ENCODE data around the gene LBHD1. TPM values are rescaled to one million over a fixed set of nuclear protein-coding genes. Genes with fewer than 3 reads are reported as not detected.
A peak's percentile ranks its signal among the peaks of the same experiment; 100 is the strongest.

LBHD1 gene
- total and polyA plus RNA-seq, 2 of the 13 experiments (the other 11 are each of a cell fraction or from before 2014, with no cell fraction given): 3.2 to 3.7 TPM

DNA sequence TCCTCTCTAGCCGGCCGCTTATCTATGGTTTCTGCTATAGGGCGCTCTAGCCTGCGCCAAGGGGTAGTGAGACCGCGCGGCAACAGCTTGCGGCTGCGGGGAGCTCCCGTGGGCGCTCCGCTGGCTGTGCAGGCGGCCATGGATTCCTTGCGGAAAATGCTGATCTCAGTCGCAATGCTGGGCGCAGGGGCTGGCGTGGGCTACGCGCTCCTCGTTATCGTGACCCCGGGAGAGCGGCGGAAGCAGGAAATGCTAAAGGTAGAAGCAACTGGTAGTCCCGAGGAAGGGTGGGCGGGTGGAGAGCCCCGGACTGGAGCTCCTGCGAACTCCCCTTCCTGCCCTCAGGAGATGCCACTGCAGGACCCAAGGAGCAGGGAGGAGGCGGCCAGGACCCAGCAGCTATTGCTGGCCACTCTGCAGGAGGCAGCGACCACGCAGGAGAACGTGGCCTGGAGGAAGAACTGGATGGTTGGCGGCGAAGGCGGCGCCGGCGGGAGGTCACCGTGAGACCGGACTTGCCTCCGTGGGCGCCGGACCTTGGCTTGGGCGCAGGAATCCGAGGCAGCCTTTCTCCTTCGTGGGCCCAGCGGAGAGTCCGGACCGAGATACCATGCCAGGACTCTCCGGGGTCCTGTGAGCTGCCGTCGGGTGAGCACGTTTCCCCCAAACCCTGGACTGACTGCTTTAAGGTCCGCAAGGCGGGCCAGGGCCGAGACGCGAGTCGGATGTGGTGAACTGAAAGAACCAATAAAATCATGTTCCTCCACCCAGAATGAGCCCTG, at the start of gene LBHD1, which contains the start of gene UQCC3 (continued):
- TF ChIP-seq SOX13 (IDR thresholded peaks at IDR 0.05): no peak
- peak in 1 of 2 experiments; percentile 7; a peak in 1 of 4 replicates for TF ChIP-seq SOX13 (CRISPR knock-in tag; conservative IDR thresholded peaks at IDR 0.05 in 1 of 2, IDR thresholded peaks at IDR 0.05 in 1 of 2)
- TF ChIP-seq, protein P1, sequence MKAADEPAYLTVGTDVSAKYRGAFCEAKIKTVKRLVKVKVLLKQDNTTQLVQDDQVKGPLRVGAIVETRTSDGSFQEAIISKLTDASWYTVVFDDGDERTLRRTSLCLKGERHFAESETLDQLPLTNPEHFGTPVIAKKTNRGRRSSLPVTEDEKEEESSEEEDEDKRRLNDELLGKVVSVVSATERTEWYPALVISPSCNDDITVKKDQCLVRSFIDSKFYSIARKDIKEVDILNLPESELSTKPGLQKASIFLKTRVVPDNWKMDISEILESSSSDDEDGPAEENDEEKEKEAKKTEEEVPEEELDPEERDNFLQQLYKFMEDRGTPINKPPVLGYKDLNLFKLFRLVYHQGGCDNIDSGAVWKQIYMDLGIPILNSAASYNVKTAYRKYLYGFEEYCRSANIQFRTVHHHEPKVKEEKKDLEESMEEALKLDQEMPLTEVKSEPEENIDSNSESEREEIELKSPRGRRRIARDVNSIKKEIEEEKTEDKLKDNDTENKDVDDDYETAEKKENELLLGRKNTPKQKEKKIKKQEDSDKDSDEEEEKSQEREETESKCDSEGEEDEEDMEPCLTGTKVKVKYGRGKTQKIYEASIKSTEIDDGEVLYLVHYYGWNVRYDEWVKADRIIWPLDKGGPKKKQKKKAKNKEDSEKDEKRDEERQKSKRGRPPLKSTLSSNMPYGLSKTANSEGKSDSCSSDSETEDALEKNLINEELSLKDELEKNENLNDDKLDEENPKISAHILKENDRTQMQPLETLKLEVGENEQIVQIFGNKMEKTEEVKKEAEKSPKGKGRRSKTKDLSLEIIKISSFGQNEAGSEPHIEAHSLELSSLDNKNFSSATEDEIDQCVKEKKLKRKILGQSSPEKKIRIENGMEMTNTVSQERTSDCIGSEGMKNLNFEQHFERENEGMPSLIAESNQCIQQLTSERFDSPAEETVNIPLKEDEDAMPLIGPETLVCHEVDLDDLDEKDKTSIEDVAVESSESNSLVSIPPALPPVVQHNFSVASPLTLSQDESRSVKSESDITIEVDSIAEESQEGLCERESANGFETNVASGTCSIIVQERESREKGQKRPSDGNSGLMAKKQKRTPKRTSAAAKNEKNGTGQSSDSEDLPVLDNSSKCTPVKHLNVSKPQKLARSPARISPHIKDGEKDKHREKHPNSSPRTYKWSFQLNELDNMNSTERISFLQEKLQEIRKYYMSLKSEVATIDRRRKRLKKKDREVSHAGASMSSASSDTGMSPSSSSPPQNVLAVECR (CRISPR knock-in tag; IDR thresholded peaks at IDR 0.05; ENCODE audit: borderline replicate concordance): peak; percentile 90; the same call in 1 of the 2 replicates
- TF ChIP-seq, protein P2, sequence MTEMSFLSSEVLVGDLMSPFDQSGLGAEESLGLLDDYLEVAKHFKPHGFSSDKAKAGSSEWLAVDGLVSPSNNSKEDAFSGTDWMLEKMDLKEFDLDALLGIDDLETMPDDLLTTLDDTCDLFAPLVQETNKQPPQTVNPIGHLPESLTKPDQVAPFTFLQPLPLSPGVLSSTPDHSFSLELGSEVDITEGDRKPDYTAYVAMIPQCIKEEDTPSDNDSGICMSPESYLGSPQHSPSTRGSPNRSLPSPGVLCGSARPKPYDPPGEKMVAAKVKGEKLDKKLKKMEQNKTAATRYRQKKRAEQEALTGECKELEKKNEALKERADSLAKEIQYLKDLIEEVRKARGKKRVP (CRISPR knock-in tag; IDR thresholded peaks at IDR 0.05): peak in 1 of 2 experiments; percentile 40; a peak in 1 of 4 replicates
- TF ChIP-seq TBP (CRISPR knock-in tag; IDR thresholded peaks at IDR 0.05): no peak
- TF ChIP-seq FOXO1 (CRISPR knock-in tag; IDR thresholded peaks at IDR 0.05): peak; percentile 2; the same call in 1 of the 2 replicates
- TF ChIP-seq KDM2A (CRISPR knock-in tag; IDR thresholded peaks at IDR 0.05; ENCODE audit: borderline replicate concordance, low read depth): peak; percentile 95
- TF ChIP-seq MZF1 (CRISPR knock-in tag; IDR thresholded peaks at IDR 0.05; ENCODE audit: borderline replicate concordance): 0 out of 2 replicates have a peak, but pooled peaks have one; percentile 19
- no peak for TF ChIP-seq ZNF136 (CRISPR knock-in tag; IDR thresholded peaks at IDR 0.05; ENCODE audit: low read depth)
- TF ChIP-seq MAF1 (CRISPR knock-in tag; IDR thresholded peaks at IDR 0.05; ENCODE audit: borderline replicate concordance): no peak; the same call in 1 of the 2 replicates
- TF ChIP-seq ZNF746 (CRISPR knock-in tag; IDR thresholded peaks at IDR 0.05): no peak
- TF ChIP-seq, protein P3, sequence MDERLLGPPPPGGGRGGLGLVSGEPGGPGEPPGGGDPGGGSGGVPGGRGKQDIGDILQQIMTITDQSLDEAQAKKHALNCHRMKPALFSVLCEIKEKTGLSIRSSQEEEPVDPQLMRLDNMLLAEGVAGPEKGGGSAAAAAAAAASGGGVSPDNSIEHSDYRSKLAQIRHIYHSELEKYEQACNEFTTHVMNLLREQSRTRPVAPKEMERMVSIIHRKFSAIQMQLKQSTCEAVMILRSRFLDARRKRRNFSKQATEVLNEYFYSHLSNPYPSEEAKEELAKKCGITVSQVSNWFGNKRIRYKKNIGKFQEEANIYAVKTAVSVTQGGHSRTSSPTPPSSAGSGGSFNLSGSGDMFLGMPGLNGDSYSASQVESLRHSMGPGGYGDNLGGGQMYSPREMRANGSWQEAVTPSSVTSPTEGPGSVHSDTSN (CRISPR knock-in tag; IDR thresholded peaks at IDR 0.05): no peak; the same call in 1 of the 2 replicates
- TF ChIP-seq AGO1 (IDR thresholded peaks at IDR 0.05; ENCODE audit: low read depth, low read length, poor library complexity, severe bottlenecking): peak; percentile 89
- no peak for TF ChIP-seq NFRKB (IDR thresholded peaks at IDR 0.05)
- TF ChIP-seq FOXJ3 (CRISPR knock-in tag; IDR thresholded peaks at IDR 0.05; ENCODE audit: borderline replicate concordance): no peak
- TF ChIP-seq ZNF605 (CRISPR knock-in tag; IDR thresholded peaks at IDR 0.05): peak; percentile 67; the same call in 1 of the 2 replicates
- TF ChIP-seq KDM5B (CRISPR knock-in tag; IDR thresholded peaks at IDR 0.05; ENCODE audit: borderline replicate concordance): peak; percentile 68
- TF ChIP-seq AKAP8 (CRISPR knock-in tag; IDR thresholded peaks at IDR 0.05): peak; percentile 59; the same call in 1 of the 2 replicates
- peak; percentile 50; the same call in 1 of the 2 replicates for TF ChIP-seq TARDBP (CRISPR knock-in tag; IDR thresholded peaks at IDR 0.05)
- TF ChIP-seq ZFYVE20 (CRISPR knock-in tag; IDR thresholded peaks at IDR 0.05; ENCODE audit: borderline replicate concordance, low read depth): 0 out of 2 replicates have a peak, but pooled peaks have one; percentile 13
- no peak for TF ChIP-seq ZNF33A (CRISPR knock-in tag; IDR thresholded peaks at IDR 0.05; ENCODE audit: borderline replicate concordance)
- TF ChIP-seq GTF2F1 (IDR thresholded peaks at IDR 0.05; ENCODE audit: low read length): no peak
- 0 out of 2 replicates have a peak, but pooled peaks have one; percentile 15 for TF ChIP-seq ZNF629 (CRISPR knock-in tag; conservative IDR thresholded peaks at IDR 0.05)
- no peak for TF ChIP-seq ELF3 (CRISPR knock-in tag; IDR thresholded peaks at IDR 0.05)

All from HepG2 (cell line).